Islet precursor cell (in vitro differentiated cells): Measurements from ENCODE around the gene LRP1-AS.

Source experiments
- DNase-seq: peaks from one replicate; pipeline ENCODE4 v3.0.0-alpha.2; 2018

Gene LRP1-AS

DNA sequence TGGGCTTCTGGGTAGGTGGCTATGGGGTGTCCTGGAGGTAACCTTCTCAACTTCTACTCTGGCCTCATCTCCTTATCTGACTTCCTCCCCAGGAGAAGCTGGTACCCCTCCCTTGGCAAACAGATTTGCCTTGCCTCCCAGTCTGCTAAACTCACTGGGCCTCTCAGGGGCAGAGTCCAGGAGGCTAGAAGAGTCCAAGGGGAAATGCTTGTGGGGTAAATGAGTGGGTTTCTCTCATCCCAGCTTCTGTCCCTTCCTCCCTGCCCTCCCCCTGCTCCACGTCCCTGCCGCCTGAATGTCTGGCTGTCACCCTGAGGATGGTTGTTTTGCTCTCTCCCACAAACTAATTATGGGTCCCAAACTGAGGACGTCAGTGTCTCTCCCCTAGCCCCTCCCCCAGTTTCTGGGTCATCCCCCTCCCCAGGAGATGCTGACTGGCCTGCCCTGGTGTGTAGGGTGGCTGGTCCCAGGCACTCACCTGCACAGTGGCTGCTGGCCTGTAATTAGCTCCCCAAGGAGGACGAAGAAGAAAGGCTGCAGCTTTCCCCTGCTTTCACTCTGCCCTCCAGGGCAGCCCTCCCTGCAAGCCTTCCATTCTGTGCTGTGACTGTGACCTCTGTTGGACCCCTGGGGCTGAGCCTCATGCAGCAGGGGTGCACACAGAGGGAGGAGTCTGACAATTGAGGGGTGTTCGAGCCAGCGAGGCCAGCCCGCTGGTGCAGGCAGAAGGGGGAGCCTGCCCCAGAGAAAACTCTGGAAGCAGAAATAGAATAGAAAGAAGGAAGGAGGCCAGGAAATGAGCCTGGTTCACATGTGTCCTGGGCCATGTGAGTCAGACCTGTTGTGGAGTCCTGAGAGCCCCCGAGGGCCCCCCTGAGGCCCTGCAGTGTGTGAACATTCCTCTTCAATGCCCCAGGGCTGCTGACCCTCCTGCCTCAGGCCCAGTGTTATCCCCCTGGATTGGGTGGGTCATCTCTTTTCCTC lies at the start of gene LRP1-AS:
TSS of gene LRP1-AS (minus strand) at position 659 of the 984 bp plus-strand sequence.
- DNase-seq, result peak; percentile 89

DNA sequence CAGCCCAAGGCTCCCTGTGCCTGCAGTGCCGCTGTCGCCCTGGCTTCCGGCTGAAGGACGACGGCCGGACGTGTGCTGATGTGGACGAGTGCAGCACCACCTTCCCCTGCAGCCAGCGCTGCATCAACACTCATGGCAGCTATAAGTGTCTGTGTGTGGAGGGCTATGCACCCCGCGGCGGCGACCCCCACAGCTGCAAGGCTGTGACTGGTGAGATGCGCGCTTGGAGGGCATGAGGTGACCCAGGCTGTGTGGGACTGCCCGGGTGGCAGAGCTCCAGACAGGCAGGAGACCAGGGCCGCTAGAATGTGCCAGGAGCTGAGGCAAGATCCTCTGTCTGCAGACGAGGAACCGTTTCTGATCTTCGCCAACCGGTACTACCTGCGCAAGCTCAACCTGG lies 49.5 kb upstream of the LRP1-AS start:
- DNase-seq, result no peak

DNA sequence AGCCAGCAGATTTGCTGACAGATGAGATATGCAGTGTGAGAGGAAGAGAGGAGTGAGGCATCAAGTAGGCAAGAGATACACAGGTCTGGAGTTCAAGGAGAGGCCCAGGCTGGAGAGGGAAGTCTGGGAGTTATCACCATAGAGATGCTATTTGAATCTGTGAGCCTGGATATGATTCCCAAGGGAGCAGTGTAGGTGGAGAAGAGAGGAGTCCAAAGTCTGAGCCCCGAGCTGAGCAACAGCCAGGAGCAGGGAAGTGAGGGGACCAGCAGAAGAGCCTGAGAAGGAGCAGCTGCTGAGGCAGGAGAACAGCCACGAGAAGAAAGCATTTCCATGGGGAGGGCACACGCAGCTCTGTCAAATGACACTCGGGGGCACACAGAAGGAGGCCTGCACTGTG lies 49.0 kb upstream of the LRP1-AS start:
- DNase-seq, result no peak

DNA sequence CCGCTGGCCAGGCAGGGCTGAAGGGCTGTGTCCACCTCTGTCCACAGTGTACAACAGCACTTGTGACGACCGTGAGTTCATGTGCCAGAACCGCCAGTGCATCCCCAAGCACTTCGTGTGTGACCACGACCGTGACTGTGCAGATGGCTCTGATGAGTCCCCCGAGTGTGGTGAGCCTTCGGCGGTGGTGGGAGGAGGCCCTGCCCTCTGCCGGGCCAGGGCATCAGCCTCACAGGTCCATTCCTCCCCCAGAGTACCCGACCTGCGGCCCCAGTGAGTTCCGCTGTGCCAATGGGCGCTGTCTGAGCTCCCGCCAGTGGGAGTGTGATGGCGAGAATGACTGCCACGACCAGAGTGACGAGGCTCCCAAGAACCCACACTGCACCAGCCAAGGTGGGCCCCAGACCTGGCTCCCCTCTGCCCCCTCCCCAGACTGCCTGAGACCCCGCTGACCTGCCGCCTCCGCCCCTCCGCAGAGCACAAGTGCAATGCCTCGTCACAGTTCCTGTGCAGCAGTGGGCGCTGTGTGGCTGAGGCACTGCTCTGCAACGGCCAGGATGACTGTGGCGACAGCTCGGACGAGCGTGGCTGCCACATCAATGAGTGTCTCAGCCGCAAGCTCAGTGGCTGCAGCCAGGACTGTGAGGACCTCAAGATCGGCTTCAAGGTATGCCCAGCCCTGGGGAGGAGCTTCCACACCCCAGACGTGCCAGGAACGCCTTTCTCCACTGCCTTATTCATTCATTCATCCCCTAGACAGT lies 48.4 kb upstream of the LRP1-AS start:
- DNase-seq, result no peak

DNA sequence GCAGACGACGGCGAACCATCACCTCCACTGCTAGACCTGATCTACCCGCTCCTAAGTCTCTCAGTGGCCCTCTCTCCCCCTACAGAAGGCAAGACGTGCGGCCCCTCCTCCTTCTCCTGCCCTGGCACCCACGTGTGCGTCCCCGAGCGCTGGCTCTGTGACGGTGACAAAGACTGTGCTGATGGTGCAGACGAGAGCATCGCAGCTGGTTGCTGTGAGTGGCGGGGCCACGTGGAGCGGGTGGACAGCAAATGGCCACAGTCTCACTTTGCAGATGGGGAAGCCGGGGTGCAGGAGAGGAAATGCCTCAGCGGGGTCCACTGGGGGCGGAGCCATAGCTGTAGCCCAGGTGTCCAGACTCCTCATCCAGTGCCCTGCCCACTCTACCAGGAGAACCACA lies 47.8 kb upstream of the LRP1-AS start:
- no peak for DNase-seq

DNA sequence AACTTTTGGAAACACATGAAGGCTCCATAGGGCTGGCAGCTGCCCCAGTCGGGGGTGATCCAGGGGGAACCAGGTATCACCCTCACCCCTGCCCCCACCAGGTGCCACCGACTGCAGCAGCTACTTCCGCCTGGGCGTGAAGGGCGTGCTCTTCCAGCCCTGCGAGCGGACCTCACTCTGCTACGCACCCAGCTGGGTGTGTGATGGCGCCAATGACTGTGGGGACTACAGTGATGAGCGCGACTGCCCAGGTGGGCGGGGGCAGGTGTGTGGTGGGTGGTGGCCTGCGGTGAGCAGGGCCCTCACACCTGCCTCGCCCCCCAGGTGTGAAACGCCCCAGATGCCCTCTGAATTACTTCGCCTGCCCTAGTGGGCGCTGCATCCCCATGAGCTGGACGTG lies 46.8 kb upstream of the LRP1-AS start:
- DNase-seq, result no peak

DNA sequence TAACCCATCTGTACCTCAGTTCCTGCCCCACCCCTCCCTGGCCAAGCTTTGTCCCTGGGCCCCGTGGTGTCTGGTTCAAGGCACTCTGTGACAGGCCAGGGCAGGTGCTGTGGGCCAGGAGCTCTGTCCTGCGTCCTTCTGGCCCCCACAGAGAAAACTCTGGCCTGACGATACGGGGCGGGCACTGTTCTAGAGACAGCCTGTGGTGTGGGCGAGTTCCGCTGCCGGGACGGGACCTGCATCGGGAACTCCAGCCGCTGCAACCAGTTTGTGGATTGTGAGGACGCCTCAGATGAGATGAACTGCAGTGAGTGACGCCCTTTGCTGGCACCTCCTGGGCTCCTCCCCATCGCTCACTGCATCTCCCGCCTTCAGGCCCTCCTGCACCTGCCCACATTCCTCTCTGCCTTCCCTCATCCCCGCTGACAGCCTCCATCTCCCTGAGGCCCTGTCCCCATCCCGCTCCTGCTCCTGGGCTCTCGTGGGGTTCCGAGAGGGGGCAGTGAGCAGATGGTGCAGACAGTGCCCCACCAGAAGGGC lies 46.4 kb upstream of the LRP1-AS start:
- DNase-seq, result no peak

DNA sequence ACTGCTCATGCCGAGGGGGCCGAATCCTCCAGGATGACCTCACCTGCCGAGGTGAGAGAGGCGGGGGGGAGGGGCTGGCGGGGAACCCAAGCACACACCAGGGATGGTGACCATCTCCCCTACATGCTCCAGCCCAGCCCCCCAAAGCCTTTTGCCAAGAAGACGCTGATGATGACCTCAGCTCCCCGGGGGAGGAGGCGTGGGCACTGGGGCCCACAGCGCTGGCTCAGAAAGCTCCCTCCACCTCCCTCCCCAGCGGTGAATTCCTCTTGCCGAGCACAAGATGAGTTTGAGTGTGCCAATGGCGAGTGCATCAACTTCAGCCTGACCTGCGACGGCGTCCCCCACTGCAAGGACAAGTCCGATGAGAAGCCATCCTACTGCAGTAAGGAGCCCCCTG lies 45.5 kb upstream of the LRP1-AS start:
- DNase-seq, result no peak

DNA sequence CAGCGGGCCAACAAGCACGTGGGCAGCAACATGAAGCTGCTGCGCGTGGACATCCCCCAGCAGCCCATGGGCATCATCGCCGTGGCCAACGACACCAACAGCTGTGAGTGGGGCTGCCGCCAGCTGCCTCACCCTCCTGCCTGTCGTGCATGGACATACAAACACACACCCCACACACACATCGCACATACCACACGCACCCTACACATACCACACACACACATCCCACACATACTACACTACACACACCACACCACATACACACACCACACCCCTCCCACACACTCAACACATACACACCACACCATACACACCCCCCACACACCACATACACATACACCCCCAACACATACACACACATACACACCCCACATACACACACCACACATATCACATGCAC lies 44.0 kb upstream of the LRP1-AS start:
- no peak for DNase-seq

DNA sequence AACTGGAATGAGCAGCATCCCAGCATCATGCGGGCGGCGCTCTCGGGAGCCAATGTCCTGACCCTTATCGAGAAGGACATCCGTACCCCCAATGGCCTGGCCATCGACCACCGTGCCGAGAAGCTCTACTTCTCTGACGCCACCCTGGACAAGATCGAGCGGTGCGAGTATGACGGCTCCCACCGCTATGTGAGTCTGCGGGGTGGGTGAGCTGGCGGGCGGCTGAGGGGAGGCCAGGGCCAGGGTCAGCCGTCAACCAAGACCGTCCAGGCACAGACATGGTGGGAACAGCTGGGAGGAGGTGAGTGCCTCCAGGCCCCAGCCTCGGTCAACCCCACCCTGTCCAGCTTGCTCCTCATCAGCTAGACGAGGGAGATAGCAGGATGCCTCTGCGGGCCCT lies 43.4 kb upstream of the LRP1-AS start:
- no peak for DNase-seq

DNA sequence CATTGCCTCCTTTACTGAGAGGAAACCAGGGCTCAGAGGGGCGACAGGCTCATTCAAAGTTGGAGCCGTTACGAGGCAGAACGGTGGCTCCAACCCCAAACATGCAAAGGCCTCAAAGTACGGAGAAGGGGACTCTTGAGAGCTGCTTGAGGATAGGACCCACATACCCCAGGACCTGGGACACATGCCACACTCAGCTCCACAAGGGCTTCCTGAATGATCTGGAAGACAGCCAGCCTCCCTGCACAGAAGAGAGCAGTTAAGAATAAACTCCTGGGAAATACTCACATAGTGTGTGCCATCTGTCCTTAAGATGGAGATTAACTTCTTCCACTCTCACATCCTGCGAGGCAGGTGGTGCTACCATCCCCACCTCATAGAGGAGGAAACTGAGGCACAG lies 42.6 kb upstream of the LRP1-AS start:
- DNase-seq, result no peak

DNA sequence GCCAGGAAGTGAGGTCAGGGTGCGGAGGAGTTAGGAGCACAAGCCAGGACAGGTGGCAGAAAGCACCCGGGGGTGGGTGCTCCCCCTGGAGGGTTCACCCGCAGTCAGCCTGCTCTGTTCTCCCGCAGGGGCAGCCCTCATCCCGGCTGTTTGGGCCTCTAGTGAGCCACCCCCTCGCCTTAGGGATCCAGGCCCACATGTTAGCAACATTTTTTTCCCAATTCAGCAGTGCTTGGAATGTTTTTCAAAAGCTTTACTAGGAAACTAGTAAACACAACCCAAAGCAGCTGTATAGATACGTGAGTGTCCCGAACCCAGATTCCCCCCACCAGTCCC lies 40.6 kb upstream of the LRP1-AS start:
- DNase-seq, result no peak

DNA sequence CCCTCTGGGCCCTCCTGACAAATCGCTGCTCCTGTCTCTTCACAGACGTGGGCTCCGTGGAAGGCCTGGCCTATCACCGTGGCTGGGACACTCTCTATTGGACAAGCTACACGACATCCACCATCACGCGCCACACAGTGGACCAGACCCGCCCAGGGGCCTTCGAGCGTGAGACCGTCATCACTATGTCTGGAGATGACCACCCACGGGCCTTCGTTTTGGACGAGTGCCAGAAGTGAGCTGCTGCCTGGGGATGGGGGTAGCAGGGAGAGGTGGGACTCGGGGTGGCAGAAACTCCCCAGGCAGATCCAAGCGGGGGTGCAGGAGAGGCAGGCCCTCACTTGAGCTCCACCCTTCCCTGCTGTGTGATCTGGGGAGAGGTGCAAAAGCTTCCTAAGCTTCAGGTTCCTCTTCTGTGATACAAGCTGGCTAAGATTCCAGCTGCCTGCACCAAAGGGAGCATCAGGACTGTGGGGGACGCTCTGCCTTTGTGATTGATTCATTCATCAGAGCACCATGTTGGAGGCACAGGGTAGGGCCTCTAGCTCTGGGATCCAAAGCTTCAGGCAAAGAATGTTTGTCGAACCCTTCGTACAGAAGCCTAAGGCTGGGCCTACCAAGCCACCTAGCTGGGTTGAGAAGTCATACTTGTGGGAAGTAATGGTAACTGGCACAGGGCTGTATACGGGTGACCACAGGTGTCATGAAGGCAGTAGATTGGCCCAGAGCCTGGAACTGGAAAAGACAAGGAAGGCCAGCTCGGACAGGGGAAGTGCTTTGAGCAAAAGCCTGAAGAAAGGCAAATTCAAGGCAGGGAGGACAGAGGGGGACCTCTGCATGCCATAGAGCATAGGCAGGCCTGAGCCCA lies 40.0 kb upstream of the LRP1-AS start:
- DNase-seq, result no peak

DNA sequence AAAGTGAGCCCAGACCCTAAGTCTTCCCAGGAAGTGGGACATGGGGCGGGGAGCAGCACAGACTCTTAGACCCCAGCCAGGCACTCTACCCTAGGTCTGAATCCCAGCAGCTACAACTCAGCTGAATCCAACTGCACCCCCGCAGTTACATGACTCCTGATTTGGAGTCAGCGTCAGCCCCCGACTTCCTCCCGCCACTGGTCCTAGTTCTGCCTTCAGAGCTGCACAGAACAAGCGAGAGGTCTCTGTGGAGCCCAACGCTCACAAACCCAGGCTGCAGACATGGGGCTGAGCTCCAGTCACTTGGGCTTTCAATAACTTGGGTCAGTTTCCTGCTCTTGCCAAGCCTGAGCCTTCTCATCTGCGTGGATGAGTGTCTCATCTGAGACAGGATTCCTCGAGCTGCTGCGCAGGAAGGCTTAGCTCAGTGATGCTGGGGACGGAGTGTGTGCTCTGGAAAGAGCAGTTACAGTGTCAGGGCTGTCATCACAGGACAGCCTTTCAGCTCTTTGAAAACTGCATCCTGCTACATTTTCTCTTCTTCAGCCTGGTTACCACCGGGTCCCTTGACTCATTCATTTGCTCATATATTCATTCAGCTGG lies 38.6 kb upstream of the LRP1-AS start:
- no peak for DNase-seq

DNA sequence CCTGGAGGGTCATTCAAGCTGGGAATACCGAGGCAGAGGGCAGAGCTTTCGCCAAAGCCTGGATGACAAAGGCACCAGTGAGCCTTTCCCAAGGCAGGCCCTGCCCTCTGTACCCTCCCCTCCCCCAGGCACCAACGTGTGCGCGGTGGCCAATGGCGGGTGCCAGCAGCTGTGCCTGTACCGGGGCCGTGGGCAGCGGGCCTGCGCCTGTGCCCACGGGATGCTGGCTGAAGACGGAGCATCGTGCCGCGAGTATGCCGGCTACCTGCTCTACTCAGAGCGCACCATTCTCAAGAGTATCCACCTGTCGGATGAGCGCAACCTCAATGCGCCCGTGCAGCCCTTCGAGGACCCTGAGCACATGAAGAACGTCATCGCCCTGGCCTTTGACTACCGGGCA lies 38.0 kb upstream of the LRP1-AS start:
- DNase-seq, result no peak

DNA sequence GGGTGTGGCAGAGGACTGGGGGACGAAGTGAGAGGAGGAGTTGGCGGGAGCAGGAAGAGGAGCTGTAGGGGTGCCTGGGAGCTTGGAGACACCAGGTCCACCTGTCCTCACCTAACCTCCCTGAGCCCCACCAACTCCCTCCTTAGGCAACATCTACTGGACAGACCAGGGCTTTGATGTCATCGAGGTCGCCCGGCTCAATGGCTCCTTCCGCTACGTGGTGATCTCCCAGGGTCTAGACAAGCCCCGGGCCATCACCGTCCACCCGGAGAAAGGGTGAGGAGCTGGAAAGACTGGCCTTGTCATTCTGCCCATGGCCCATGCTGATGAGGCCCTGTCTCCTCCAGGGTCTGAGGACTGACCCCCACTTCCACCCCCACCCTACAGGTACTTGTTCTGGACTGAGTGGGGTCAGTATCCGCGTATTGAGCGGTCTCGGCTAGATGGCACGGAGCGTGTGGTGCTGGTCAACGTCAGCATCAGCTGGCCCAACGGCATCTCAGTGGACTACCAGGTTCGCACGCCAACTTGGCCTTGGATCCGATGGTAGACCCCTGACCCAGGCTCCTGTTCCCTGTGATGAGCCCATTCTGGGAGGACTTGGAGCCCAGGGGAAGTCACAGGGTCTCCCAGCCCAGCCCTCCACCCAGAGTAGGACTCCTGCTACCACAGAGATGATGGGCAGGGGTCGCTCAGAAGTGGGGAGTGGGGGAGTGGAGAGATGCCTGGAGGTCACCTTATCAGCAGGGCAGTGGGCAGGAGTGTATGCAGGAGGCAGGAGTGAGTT lies 36.7 kb upstream of the LRP1-AS start:
- no peak for DNase-seq

DNA sequence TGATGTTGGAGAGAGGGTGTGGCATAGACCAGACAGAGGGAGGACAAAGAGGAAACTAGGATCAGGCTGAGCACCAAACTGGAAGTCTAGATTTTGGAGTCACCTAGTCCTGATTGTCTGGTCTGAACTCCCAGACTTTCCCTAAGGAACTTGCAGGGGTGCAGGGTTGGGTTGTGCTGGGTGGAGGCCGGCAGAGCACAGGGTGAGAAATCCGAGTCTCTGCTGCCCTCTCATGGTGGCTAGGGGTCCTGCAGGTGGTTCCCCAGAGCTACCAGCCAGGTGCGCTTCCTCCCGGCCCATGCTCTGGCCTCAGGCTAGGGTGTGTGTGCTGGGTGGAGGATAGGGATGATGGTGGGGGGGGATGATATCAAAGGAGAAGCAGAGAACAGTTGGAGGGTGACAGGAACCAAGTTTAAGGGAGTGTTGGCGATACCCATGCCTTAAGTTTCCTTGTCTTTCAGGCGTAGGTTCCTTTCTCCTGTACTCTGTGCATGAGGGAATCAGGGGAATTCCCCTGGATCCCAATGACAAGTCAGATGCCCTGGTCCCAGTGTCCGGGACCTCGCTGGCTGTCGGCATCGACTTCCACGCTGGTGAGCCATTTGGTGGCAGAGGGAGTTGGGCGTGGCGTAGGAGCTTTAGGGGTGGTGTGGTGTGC lies 35.6 kb upstream of the LRP1-AS start:
- peak; percentile 95 for DNase-seq

DNA sequence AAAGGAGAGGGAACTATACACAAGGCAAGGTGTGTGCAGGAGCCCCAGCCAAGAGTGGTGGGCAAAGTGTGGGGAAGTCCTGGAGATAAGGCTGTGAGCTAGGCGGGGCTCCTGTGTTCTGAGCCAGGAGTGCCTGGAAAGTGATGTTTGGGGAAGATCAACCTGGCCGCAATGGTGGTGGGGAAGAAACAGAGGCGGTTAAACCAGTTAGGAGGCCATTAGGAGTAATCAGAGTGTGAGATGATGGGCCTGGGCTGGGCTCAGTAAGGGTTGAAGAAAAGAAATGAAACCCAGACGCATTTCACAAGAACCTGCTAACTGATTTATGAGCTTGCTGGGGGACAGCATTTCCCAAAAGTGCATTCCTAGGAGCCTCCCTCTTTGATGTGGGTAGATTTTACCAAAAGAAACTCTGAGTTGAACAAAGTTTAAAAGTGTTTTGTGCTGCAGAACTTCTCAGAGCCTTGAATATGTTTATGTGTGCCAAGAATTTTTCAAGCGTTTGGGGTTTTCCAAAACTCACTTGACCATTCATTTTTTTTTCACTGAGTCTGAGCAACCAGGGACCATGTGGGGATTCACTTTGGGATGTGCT lies 34.2 kb upstream of the LRP1-AS start:
- DNase-seq, result peak; percentile 94

DNA sequence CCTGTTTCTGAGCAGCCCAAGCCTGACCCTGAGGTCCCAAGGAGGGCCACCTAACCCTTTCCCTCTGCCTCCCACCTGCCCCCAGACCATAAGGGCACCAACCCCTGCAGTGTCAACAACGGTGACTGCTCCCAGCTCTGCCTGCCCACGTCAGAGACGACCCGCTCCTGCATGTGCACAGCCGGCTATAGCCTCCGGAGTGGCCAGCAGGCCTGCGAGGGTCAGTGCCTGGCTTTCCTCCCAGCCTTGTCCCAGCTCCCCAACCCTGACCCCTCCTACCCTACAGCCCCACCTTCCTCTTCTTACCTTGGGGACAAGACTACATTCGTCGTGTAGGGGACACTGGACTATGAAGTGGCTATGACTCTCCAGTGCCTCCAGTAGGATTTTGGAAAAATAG lies 33.7 kb upstream of the LRP1-AS start:
- DNase-seq, result no peak

DNA sequence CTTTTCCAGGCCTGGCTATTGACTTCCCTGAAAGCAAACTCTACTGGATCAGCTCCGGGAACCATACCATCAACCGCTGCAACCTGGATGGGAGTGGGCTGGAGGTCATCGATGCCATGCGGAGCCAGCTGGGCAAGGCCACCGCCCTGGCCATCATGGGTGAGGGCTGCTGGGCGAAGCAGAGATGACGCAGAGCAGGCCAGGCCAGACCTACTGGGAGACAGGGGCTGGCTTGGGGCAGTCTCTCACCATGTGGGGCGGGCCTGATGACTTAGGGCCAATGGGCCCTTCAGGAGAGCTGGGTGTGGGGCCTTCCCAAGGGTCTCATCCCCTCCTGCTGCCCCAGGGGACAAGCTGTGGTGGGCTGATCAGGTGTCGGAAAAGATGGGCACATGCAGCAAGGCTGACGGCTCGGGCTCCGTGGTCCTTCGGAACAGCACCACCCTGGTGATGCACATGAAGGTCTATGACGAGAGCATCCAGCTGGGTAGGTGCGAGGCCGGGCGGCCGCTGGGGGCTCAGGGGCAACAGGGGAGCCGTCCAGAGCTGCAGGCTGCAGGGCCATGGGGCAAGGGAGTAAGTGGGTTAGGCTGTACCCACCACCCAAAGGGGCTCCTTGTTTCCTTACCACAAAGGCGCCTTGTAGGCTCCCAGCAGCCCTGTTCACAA lies 33.0 kb upstream of the LRP1-AS start:
- DNase-seq, result no peak
